Peyer's patch (tissue), 4 donors: Measurements from ENCODE around the gene SSH2.

Experiments
- CTCF ChIP-seq, 6 experiments: fragments of 450-650 bp in 4 of 6; fragments of 200-600 bp in 2 of 6; sonication (generic) in 1 of 6; IDR thresholded peaks; one replicate each; pipeline ENCODE4 v1.5.1; 2017 to 2019; ENCODE audit warnings: antibody characterized with exemption in 6 of 6, mild to moderate bottlenecking in 3 of 6, moderate library complexity in 1 of 6
- POLR2A ChIP-seq, 2 donors: fragments of 450-650 bp; IDR thresholded peaks; one replicate each; pipeline ENCODE4 v1.5.1; 2017; ENCODE audit warnings: antibody characterized with exemption in 2 of 2, mild to moderate bottlenecking in 2 of 2, moderate library complexity in 2 of 2

GRCh38 chr17:29661213-29661612 lies 268.8 kb downstream of the SSH2 start:
- no peak for TF ChIP-seq CTCF (IDR thresholded peaks at IDR 0.05)
- TF ChIP-seq POLR2A (IDR thresholded peaks at IDR 0.05) = no peak
